HCT116 (cell line): ENCODE results near the gene CCNYL1. TPM values are rescaled to one million over a fixed set of nuclear protein-coding genes. Genes with fewer than 3 reads are reported as not detected.

ENCODE experiments used
- ATAC-seq: fragments of 200-7000 bp; cut with Tn5 transposase; 2 replicates; pipeline ENCODE4 v1.9.1; 2020; ENCODE audit warnings: mild to moderate bottlenecking, moderate library complexity
- BruUV-seq: library from RNA; stranded (reverse); fragments of 400-500 nt; replicated peaks from 2 replicates; lab custom pipeline; 2021; lab: Mats Ljungman, UMichigan
- CTCF ChIA-PET: fragments of 300-600 bp; sonication (Branson Sonifier 250); formaldehyde crosslinking; loops from one replicate; lab custom pipeline; 2021; ENCODE audit warnings: antibody characterized with exemption; lab: Charles Lee
- POLR2A ChIA-PET: fragments of 300-600, 350-600 bp; sonication (Branson Sonifier 250); formaldehyde crosslinking; loops from one replicate; lab custom pipeline; 2021; ENCODE audit warnings: antibody characterized with exemption; lab: Charles Lee
- RAD21 ChIA-PET, 2 experiments: fragments of 300-600 bp; sonication (Branson Sonifier 250); formaldehyde crosslinking; loops; one replicate each; lab custom pipeline; 2023; ENCODE audit warnings: low total read pairs in 2 of 2; ENCODE audit not compliant: uncharacterized antibody in 2 of 2, unreplicated experiment in 2 of 2, low non-redundant PET in 1 of 2; lab: Charles Lee
- DNase-seq: peaks from one replicate; pipeline ENCODE4 v3.0.0-alpha.2; 2010; ENCODE audit warnings: low read depth, low spot score
- H2AFZ ChIP-seq: fragments of 200-600 bp; shearing (Covaris generic), sonication (generic); 2 replicates; pipeline ENCODE4 v1.6.1; 2017; ENCODE audit warnings: low read depth, mixed run types, mixed read lengths, antibody characterized with exemption, low read length; ENCODE audit not compliant: poor library complexity, severe bottlenecking
- H3K27ac ChIP-seq: 2 replicates; pipeline ENCODE4 v1.5.1; 2012; ENCODE audit warnings: low read depth, low read length
- H3K27me3 ChIP-seq: fragments of 200-600 bp; sonication (generic); 2 replicates; pipeline ENCODE4 v1.6.1; 2016; ENCODE audit warnings: mixed run types, low read length, mixed read lengths; ENCODE audit not compliant: insufficient read depth
- H3K36me3 ChIP-seq, 2 experiments: fragments of 200-500 bp in 1 of 2; fragments of 200-600 bp in 1 of 2; sonication (Bioruptor generic) in 1 of 2; sonication (generic) in 1 of 2; 2 replicates each; pipeline versions ENCODE4 v1.5.1 to v1.6.1; 2014 to 2016; ENCODE audit warnings: low read length in 2 of 2, inconsistent platforms in 1 of 2, mixed read lengths in 1 of 2, mixed run types in 1 of 2; ENCODE audit not compliant: insufficient read depth in 2 of 2, control insufficient read depth in 1 of 2
- H3K4me1 ChIP-seq, 2 experiments: fragments of 200-600 bp in 1 of 2; sonication (generic) in 1 of 2; 2 replicates each; pipeline versions ENCODE4 v1.5.1 to v1.6.1; 2012 to 2017; ENCODE audit warnings: low read length in 2 of 2, inconsistent platforms in 1 of 2, mild to moderate bottlenecking in 1 of 2, mixed read lengths in 1 of 2, mixed run types in 1 of 2, moderate library complexity in 1 of 2; ENCODE audit not compliant: insufficient read depth in 2 of 2, control insufficient read depth in 1 of 2
- H3K4me2 ChIP-seq: fragments of 200-600 bp; sonication (generic); 2 replicates; pipeline ENCODE4 v1.6.1; 2017; ENCODE audit warnings: mixed run types, low read length, mixed read lengths
- H3K4me3 ChIP-seq, 2 experiments: fragments of 200-600 bp in 1 of 2; sonication (generic) in 1 of 2; replicated peaks in 1 of 2; 2 replicates each; pipeline ENCODE4 v1.5.1; 2011 to 2016; ENCODE audit warnings: low read length in 2 of 2, control low read depth in 1 of 2, low read depth in 1 of 2, mild to moderate bottlenecking in 1 of 2, mixed read lengths in 1 of 2, mixed run types in 1 of 2
- H3K79me2 ChIP-seq: fragments of 200-600 bp; sonication (generic); 2 replicates; pipeline ENCODE4 v1.6.1; 2017; ENCODE audit warnings: mild to moderate bottlenecking, mixed run types, low read length, moderate library complexity, mixed read lengths; ENCODE audit not compliant: insufficient read depth
- H3K9ac ChIP-seq: fragments of 200-600 bp; sonication (generic); 2 replicates; pipeline ENCODE4 v1.6.1; 2016; ENCODE audit warnings: low read length, mixed read lengths
- H3K9me2 ChIP-seq: fragments of 200-600 bp; sonication (generic), shearing (Covaris generic); 2 replicates; pipeline ENCODE4 v1.6.1; 2017; ENCODE audit warnings: mixed run types, mild to moderate bottlenecking, moderate library complexity; ENCODE audit not compliant: insufficient read depth
- H3K9me3 ChIP-seq, 2 experiments: fragments of 200-500 bp in 1 of 2; fragments of 200-600 bp in 1 of 2; sonication (Bioruptor generic) in 1 of 2; sonication (generic) in 1 of 2; 2 replicates each; pipeline ENCODE4 v1.6.1; 2014 to 2017; ENCODE audit warnings: low read length in 2 of 2, mixed read lengths in 2 of 2, inconsistent platforms in 1 of 2, low read depth in 1 of 2, mild to moderate bottlenecking in 1 of 2, mixed run types in 1 of 2, moderate library complexity in 1 of 2; ENCODE audit not compliant: control insufficient read depth in 1 of 2, insufficient read depth in 1 of 2
- H4K20me1 ChIP-seq: fragments of 200-600 bp; sonication (generic), shearing (Covaris generic); 2 replicates; pipeline ENCODE4 v1.6.1; 2017; ENCODE audit warnings: mixed run types, mild to moderate bottlenecking, moderate library complexity; ENCODE audit not compliant: insufficient read depth
- CEBPB ChIP-seq: IDR thresholded peaks from 2 replicates; pipeline ENCODE4 v1.6.1; 2012; ENCODE audit warnings: low read depth
- ELF1 ChIP-seq: IDR thresholded peaks from 2 replicates; pipeline ENCODE4 v1.6.1; 2012; ENCODE audit warnings: low read depth, borderline replicate concordance
- POLR2AphosphoS5 ChIP-seq: IDR thresholded peaks from 2 replicates; pipeline ENCODE4 v1.6.1; 2011; ENCODE audit warnings: mild to moderate bottlenecking, low read depth, low read length, moderate library complexity
- SRF ChIP-seq: IDR thresholded peaks from 2 replicates; pipeline ENCODE4 v1.6.1; 2012; ENCODE audit warnings: low read depth
- TCF7L2 ChIP-seq: IDR thresholded peaks from 2 replicates; pipeline ENCODE4 v1.7.0; 2011; ENCODE audit warnings: borderline replicate concordance, inconsistent platforms; ENCODE audit not compliant: insufficient read depth, insufficient read length; ENCODE audit errors: extremely low read depth
- ZBTB33 ChIP-seq: IDR thresholded peaks from 2 replicates; pipeline ENCODE4 v1.6.1; 2011; ENCODE audit warnings: mild to moderate bottlenecking, low read length, moderate library complexity; ENCODE audit not compliant: insufficient replicate concordance; ENCODE audit errors: extremely low read depth
- ZFX ChIP-seq: fragments of 450-650 bp; IDR thresholded peaks from 2 replicates; pipeline ENCODE4 v1.6.1; 2017
- intact Hi-C: fragments of 100-400 bp; cut with micrococcal nuclease; formaldehyde crosslinking; loops from 2 replicates; pipeline ENCODE4 v1.10.0; 2022
- total RNA-seq: library from RNA; stranded (reverse); gene quantifications from one replicate; pipeline ENCODE4 v1.2.1, GENCODE V29; 2021; ENCODE audit not compliant: unreplicated experiment

The CCNYL1 gene
- total RNA-seq, 1 experiment from 2014 or later = 14.9 TPM

- POLR2A ChIA-PET = no interaction called here
- Histone ChIP-seq H3K9me2 (no peaks in the 10 kb centered on the region), H3K79me2 (peaks cover 12% of the 10 kb centered on the region; the same call in 1 of the 2 replicates), H3K4me1 (peaks cover 4 to 16% of the 10 kb centered on the region in 2 experiments; a peak in 3 of 4 replicates), H3K4me3 (no peak overlapping the region), H3K27ac (no peak overlapping the region; the same call in 1 of the 2 replicates), H3K27me3 (no peaks in the 10 kb centered on the region), H2AFZ (no peak overlapping the region), H3K9ac (no peak overlapping the region), H3K9me3 (no peaks in the 10 kb centered on the region), H4K20me1 (no peaks in the 10 kb centered on the region), H3K36me3 (peaks cover 0 to 7% of the 10 kb centered on the region in 2 experiments; a peak in 2 of 4 replicates), H3K4me2 (no peak overlapping the region)
- CTCF ChIA-PET = no interaction called here
- TF ChIP-seq ZFX (no peak), SRF (no peak), TCF7L2 (no peak), ZBTB33 (no peak), CEBPB (no peak), ELF1 (no peak), POLR2AphosphoS5 (no peak)
- RAD21 ChIA-PET = no interaction called here
- BruUV-seq = no TSS peak
- DNase-seq (no peak), ATAC-seq (no peak)
- intact Hi-C loops = no loop called here
Measured at GRCh38 chr2:207767461-207768167, 56.2 kb downstream of the CCNYL1 start.
